Islet precursor cell (in vitro differentiated cells): ENCODE results near the gene WDR6.
A peak's percentile ranks its signal among the peaks of the same experiment; 100 is the strongest.

Experiments
- DNase-seq: peaks from one replicate; pipeline ENCODE4 v3.0.0-alpha.2; 2018

Gene WDR6

DNA sequence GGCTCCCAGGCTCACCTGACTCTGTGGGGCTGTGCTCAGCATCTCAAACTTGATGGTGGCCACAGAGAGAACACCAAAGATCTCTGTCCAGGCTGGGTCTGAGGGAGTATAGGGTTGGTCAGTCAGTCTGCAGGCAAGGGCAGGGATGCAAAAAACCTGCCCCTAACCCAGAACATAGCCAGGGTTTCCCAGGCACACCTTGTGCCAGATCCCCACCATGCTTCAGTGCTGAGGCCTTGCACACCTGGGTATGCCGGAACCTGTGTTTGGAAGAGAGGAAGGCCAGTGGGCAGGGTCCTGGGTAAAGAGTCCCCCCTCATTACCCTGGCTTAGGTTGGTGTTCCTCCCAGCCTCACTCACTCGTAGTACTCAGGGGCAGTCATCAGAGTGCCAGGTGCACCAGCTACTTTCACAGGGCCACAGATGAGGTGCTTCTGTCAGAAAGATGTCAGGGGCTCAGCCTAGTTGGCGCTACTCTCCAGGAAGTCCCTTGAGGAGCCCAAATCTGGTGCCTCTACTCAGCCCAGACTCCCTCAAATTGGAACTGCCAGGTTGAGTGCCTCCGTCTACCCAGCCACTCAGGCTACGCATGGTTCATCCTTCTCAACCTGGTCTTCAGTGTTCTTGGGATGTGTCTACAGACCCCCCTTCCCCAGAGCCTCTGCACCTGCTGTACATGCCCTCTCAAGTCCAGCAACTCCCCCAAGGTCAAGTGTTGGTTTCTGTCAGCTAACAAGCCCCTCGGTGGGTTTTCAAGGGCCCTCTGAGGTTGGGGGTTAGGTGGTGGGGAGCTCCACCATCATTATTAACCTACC lies 9.4 kb downstream of the WDR6 start:
- no peak for DNase-seq

DNA sequence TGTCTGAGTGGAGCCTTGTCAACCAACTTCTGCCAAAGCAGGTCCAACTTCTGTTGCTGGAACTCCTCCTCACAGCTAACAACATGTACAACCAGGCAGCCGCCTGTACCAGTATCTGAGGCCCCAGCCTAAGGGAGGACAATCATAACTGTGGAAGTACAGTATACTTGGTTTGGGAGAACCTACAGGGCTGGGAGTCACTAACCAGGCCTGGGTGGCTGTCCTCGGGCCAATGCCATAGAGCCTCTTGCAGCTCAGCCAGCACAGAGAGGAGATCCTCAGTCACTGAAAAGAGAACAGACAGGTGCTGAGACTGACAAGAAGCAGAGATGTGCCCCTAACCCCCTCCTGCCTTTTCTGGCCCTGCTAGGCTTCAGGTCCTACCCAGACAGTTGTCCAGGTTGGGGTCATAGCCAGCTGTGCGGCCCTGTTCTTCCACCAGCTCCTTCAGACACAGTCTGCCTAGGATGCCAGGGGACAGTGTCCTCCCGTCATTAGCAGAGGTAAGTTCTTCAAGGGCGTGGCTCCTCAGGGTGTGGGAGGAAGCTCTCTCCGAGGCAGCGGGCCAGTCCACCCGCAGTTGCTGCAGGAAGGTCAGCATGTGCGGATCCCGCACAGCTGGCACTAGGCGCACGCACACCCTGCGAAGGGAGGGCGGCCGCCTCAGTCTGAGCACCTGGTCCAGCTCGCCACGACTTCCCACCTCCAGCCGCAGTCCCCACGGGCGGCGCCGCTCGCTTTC lies 10.2 kb downstream of the WDR6 start:
- no peak for DNase-seq

DNA sequence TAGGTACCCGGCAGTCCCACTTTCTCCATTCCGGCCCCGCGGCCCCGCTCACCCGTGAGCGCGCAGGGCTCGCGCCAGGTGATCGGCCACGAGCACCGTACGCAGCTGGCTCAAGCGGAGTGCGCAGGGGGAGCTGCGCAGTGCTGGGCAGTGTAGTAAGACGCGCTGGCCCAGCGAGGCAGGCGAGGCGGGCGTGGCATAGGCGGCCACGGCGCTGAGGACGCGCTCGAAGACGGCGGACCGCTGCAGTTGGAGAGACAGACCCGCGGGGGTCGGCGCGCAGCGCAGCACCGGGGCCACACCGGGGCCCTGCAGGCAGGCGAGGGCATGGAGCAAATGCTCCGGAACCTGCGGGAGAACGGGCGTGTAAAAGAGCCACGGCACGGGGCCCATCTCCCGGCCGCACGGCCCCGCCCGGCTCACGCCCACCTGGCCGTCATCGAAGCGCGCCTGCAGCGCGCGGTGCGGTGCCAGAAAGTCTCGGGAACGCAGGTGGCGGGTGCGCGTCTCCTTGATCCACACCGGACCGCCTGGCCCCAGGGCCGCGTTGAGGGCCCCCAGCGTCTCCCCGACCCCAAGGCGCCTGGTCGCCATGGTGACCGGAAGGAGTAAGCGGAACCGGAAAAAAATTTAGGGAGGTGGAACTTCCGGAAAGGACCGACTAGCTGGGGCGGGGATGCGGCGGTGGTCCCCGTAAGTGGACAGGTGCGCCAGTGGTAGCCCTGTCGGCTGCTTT lies 10.9 kb downstream of the WDR6 start, which contains the start of gene DALRD3:
Gene DALRD3 (minus strand): TSS at position 610 of the 736 bp plus-strand sequence. CDS start 16 bp downstream, at position 594.
- peak; percentile 81 for DNase-seq

DNA sequence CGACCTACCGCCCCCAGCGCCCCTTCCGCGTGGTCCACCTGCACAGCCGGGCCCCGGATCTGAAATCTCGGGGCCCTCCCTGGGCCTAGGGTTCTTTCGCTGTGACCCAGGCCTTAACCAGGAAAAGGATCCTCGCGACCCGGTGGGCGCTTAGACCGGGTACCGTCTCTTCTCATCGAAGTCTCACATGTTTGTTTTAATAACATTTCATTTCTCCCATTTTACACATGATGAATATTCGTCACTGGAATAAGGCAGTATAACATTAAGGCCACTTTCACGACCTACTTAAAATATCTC lies 11.5 kb downstream of the WDR6 start:
- DNase-seq = no peak

DNA sequence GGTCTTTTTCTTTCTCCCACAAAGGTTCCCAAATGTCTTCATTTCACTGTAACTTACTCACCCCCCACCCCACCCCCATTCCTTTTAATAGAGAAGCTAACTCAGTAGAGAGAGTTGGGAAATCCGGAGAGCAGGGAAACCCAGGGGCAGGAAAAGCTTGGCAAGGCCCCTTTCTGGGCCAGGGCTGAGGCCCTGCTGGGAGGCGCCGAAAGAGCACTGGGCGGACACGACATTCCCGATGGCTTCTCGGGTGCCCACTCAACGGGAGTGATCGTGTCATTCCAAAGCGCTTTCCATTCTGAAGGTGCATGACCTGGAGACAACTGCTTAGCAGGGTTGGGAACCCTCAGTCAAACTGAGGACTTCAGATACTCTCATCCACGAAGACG lies 12.7 kb downstream of the WDR6 start:
- DNase-seq = no peak

DNA sequence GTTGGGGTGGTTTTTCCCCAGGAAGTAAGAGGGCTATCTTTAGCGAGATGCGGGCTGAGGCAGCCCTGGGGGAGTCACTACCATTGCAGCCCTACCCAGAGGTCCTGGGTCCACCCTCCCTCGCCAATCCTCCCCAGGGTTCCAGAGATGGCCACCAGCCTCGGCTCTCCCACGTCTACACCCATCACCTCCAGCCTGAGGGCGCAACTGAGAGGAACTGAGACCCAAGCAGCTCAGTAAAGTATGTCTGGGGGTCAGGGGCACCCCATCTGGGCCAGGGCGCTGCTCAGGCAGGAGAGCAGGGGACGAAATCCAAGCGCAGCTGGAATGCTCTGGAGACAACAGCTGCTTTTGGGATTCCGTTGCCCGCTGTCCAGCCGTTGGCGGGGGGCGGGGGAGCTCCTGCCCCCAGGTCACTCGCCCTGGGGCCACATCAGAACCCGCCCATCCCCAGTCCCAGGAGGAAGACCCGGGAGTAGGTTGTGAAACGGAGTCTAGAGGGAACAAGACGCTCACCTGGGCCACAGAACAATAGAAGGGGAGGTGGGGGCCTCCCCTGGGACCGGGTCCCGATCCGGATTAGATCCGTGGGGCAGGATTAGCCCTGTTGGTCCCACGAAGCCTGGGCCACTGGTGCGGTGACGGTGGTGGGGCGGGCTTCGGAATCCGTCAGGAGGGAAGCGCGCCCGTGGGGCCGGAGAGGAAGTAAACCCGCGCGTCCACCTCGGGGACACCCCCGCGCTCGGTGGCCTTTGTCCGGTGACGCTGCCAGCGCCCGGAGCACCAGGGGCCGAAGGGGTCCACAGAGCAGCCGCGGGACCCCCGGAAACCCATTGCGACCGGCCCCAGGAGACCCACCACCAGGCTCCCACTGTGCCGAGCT lies 13.4 kb downstream of the WDR6 start:
- peak; percentile 67 for DNase-seq

DNA sequence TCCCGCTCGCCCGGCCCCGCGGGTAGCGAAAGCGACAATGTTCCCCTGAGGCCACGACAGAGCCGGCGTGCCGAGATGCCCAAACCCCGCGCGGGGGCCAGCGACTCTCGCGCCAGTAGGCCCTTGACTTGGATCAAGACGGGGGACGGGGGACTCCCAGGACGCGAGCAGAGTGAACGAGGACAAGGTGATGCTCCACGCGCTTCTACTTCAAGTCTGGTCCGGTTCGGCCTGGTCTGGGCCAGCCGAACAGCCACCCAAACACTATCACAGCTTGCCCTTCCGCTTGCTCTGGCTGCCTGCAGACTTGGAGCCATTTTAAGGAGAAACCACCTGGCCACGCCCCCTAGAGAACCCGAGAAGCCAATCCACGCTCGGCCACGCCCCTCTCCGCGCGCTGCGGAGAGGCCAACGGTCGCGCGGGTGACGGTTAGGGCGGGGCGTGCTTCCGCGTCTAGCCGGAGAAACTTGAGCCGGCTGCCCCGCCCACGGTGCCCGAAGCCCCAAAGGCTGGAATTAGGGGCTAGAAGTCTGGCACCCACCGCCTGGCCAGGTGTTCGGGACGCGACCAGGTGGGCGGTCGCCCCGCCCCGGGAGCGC lies 14.1 kb downstream of the WDR6 start:
- DNase-seq = peak; percentile 99

DNA sequence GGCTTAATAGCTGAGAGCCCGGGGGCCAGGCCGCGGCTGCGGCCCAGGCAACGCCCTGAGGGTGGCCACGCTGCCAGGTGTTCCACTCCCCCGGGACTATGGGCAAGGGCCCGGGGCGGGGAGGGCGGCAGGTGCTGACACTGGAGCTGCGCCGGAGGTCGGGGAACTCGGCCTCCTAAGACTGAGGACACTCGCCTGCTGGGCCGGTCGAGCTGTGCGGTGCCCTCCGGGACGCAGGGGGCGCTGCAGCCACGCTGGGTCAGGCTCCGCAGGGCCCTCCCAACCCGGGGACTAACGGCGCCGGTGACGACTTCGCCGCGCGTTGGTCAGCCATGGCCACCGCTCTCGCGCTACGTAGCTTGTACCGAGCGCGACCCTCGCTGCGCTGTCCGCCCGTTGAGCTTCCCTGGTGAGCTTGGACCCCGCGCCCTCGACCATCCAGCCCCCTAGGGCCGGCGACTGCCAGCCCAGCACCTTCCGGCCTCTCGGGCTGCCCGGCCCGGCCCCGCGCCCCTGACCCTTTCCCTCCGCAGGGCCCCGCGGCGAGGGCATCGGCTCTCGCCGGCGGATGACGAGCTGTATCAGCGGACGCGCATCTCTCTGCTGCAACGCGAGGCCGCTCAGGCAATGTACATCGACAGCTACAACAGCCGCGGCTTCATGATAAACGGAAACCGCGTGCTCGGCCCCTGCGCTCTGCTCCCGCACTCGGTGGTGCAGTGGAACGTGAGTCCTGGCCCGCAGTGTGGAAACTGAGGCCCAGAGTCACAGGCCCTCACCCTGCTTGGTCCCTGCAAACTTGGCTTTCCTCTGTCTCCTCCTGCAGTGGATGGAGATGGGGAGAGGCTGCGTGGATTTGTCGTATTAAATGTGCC lies 14.9 kb downstream of the WDR6 start, which contains the start of gene NDUFAF3:
Gene NDUFAF3 (plus strand): TSS at position 309 of the 875 bp plus-strand sequence. CDS start 24 bp downstream, at position 333.
- peak; percentile 98 for DNase-seq

DNA sequence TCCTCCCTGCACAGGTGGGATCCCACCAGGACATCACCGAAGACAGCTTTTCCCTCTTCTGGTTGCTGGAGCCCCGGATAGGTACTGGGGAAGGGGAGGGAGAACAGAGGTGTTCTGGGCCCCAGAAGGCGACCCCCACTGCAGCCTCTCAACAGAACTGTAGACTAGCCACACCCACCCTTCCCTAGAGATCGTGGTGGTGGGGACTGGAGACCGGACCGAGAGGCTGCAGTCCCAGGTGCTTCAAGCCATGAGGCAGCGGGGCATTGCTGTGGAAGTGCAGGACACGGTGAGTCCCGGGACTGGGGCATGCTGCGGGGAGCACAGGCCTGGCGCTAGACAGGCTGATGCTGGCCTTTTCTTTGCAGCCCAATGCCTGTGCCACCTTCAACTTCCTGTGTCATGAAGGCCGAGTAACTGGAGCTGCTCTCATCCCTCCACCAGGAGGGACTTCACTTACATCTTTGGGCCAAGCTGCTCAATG lies 15.5 kb downstream of the WDR6 start:
- peak; percentile 60 for DNase-seq

DNA sequence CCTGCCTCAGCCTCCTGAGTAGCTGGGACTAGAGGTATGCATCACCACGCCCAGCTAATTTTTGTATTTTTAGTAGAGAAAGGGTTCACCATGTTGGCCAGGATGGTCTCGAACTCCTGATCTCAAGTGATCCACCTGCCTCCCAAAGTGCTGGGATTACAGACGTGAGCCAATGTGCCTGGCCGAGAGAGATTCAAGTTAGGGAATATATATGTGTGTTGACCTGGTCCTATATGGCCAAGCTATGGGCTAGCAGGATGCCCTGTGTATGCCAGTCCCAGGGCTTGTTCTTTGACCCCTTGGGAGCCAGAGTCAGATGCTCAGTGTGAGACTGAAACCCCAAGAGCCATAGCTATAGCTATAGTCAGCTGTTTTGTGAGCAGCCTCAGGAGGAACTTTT lies 16.6 kb downstream of the WDR6 start:
- peak; percentile 30 for DNase-seq

DNA sequence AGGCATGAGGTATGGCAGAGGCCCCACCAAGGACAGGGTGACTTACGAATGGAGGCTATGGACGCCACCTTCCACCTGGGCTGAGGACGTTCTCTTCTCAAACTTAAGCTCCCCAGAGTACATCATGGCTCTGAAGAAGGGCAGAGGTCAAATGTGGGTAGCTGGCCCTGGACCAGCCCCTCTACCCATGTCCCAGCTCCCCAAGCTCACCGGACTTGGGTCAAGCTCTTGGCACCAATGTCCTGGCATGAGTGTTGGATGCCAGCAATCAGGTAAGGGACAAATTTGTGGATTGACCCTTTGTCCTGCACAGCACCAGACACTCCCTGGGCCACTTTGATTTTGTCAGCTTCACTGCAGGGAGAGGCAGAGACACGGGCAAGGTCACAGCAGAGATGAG lies 17.3 kb downstream of the WDR6 start:
- peak; percentile 31 for DNase-seq

DNA sequence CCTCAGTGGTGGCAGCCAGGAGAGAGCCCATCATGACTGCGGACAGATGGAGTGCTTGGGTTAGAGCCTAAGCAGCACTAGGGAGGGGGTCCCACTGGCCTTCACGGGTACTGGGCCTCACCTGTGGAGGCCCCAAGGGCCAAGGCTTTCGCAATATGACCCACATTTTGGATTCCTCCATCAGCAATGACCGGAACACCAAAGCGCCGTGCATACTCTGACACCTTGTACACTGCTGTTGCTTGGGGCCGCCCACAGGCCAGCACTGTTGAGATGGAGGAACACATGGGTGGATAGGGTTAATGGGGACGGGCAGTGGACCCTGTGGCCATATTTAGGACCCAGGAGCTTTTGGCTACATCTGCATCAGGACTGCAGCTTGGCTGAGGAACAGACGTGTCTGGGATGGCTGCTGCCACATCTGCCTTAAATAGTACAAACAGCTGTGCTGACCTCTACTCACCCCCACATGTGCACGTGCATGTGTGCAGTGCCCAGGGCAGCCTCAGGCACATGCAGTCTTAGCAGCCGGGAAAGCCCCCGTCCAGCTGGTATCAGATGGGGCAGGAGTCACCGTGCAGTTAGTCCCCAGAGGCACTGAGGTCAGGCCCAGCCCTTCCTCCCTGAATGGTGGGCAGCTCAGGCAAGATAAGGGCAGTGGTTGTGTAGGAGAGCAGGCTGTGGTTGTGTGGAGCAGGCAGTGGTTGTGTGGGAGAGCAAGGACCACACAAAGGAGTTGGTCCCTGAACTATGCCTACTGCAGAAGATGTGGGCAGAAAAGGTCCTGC lies 18.0 kb downstream of the WDR6 start:
- DNase-seq = peak; percentile 43

DNA sequence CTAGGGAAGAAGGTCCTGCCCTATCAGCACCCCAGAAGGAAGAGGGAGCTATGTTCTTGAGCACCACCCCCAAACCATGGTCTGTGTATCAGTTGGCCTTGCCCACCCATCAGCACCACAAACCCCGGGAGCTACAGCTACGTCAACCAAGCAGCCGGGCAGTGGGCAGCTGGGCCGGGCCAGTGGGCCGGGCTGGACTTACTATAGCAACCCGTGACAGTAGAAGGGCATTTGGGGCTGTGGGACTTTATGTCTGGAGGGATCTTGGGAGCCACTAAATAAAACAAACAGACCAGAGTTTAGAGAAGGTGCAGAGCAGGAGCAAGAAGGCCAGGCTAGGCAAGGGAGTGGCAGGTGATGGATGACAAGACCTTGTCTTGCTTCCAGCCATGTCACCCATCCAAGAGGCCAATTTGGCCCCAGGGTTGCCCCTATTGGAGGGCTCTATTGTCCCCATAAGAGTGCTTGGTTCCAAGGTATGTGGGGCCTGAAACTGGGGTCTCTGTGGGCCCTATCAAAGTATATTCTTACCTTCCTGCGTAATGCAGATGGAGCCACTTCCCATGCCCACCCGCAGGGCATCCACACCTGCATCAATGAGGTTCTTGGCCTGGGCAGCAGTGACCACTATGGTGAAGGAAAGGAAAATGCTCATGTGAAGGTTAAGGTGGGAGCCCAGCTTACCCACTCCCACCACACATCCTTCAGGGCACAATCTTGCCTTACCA lies 18.8 kb downstream of the WDR6 start:
- DNase-seq = no peak

DNA sequence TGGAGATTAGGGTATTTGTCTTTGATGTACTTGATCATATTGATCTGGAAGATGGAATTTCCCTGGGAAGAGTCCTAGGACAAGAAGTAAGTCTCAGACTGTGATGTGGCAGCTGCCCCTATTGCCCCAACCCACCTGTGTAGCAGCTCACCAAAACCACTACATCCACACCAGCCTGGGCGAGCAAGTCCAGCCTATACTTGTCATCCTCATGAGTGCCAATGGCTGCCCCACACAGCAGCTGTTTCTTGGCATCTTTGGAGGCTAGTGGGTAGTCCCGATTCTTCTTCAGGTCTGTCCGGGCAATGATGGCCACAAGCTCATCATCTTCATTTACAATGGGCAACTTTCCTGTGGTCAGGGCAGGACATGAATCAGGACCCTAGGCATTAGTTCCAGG lies 19.3 kb downstream of the WDR6 start:
- no peak for DNase-seq

DNA sequence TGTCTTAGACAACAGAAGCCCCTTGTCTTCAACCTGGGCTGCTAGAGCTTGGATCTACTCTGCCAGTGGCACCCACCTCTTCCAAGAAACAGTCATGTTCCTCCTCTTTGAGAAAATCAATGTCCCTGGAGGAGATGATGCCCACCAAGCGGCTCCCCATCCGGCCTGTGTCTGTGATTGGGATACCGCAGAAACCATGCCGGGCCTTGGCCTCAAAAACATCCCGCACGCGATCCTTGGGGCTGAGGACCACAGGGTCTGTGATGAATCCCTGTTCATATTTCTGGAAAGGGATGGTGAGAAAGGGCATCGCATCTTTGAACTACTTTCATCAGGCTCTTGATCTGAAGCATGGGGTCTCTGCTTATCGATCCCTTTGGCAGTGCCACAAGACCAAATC lies 20.4 kb downstream of the WDR6 start:
- no peak for DNase-seq

DNA sequence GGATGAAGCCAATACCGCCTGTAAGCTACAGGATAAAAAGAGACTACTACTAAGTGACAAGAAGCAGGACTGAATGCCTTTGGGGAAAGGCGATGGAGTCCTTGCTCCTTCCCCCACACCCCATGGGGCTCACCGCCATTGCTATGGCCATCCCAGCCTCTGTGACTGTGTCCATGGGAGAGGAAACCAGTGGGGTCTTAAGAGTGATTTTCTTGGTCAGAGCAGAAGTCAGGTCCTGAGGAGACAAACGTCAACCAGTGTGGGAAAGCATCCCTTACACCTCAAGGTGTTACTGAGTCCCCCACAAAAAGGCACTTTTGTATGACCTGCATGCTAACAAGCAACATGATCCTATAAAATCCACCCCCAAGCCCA lies 21.1 kb downstream of the WDR6 start:
- no peak for DNase-seq

DNA sequence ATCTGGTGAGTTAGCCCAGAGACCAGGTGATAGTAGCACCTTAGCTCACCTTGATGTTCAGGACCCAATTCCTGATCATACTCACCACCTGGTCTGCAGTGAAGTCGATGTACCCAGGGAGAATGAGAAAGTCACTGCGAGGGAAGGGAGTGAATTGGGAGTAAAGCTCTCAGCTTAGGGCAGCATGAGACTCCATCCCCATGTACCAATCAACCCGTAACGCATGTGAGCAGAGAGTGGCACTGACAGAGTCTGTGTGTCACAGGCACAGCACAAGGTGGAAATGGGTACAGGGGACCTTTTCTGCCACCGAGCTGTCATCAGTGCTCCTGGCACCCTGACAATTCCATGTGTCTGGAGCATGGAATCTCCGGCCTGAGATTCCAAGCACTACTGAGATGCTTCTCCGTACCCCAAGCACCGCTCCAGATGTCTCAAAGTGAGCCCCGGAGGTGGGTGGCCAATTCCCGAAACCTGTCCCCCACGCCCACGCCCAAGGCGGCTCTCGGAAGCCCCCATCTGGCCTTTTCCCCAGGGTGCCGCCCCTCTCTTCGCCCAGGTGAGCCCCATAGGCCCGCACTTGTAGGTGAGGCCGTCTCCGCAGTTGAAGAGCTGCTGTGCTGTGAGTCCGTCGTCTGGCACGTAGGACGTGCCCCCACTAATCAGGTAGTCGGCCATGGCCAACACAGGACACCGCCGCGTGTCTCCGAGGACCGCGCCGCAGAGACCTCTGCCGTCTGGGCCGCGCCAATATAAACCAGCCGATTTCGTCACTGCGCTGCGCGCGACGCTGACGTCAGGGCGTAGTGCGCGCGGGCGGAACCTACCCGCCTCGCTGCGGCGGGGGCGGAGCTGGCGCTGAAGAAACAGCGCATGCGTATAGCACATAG lies 21.7 kb downstream of the WDR6 start, which contains the start of gene IMPDH2:
Gene IMPDH2 (minus strand): TSS at position 726 of the 890 bp plus-strand sequence. CDS start 48 bp downstream, at position 678.
- peak; percentile 95 for DNase-seq

DNA sequence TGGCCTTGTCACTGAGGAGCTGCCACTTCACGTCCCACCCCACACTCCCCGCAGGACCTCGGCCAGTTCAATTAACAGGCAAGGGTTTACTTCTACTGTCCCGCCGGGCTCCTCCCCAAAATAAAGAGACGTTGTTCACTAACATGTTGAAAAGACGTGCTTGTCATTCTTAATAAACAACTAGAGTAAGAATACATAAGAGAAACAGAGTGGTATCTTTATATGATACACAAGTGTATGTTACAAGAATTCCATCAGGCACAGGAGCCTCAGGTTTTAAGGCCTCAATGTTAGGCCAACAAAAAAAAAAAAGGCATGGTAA lies 22.3 kb downstream of the WDR6 start:
- no peak for DNase-seq
